ENCODE data around the gene PDLIM7. TPM values are rescaled to one million over a fixed set of nuclear protein-coding genes. Genes with fewer than 3 reads are reported as not detected.
"Not testable (repeated sequence)": the region's sequence is repeated elsewhere in the genome, so short reads cannot be mapped to it uniquely, and the experiment has no call there.

Gene PDLIM7
- total RNA-seq, 1 donor from 2014 or later: 89.8 TPM

DNA sequence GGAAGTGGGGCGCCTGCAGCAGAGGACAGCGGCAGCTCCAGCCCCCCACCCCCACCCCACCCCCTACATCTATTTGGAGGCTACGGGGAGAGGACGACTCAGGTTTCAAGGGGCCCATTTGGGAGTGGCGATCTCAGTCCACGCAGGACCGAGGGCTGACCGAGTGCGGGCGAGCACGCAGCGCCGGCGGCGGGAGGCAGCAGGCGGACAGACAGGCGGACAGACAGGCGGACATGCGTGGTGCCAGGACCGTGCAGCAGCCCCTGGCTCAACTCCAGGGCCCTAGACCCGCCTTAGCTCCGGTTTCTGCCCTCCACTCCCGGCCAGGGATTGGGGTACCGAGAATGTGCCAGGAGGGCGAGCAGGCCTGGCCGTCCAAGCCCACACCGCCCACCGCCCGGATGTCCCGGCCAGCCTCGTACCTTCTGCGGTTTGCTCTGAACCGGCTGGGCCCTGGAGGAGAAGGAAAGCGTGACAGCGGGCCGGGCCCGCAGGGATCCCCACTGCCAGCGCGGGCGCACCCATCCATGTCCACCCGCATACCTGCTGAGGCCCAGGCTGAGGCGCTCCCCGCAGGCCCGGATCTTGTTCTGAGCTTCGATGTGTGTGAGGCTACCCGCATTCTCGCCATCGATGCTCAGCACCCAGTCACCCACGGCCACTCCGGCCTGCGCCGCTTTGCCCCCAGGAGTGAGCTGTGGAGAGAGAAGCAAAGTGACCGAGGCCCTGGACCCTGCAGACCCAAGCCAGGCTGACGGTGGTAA, 5.2 kb downstream of the PDLIM7 start:
- DNase-seq (ENCODE audit: low read depth, low spot score): no peak

DNA sequence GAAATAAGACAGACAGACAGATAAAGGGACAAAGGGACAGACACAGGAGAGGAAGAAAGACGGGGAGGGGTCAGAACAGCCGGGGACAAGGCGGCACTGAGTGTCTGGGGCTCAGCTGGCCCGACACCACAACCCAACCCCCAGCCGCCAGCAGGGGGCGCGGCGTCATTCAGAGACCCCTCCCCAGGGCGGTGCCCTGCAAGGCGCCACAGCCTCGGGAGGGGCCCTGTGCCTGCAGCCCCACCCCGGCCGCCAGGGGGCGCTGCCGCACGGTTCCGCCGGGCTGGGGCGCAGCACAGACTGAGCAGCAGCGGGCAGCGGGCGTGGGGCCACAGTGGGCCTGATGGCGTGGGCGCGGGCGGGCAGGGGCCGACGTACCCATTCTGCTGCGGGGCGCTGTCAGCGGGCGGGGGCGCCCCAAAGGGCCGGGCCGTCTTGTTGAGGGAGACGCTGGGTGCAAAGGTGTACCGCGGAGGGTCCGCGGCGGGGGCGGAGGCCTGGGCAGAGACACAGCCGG, 5.9 kb downstream of the PDLIM7 start:
- DNase-seq (ENCODE audit: low read depth, low spot score): no peak

DNA sequence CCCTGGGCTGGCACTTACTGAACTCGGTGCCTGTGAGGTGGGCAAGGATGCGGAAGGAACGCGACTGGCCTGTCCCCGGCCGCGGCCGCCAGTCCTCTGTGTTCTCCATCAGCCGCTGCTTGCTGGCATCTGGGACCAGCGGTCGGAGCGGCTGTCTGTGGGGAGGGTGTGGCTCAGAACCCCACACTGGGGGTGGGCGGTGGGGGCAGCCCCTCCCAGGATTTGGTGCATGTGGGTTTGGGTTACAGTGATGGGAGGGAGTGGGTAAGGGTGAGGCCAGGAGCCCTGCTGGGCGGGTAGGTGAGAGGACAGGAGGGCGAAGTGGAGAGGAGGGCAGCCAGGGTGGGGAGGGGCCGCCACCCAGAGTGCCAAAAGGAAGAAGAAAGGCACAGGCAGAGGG, 6.4 kb downstream of the PDLIM7 start:
- no peak for DNase-seq (ENCODE audit: low read depth, low spot score)

DNA sequence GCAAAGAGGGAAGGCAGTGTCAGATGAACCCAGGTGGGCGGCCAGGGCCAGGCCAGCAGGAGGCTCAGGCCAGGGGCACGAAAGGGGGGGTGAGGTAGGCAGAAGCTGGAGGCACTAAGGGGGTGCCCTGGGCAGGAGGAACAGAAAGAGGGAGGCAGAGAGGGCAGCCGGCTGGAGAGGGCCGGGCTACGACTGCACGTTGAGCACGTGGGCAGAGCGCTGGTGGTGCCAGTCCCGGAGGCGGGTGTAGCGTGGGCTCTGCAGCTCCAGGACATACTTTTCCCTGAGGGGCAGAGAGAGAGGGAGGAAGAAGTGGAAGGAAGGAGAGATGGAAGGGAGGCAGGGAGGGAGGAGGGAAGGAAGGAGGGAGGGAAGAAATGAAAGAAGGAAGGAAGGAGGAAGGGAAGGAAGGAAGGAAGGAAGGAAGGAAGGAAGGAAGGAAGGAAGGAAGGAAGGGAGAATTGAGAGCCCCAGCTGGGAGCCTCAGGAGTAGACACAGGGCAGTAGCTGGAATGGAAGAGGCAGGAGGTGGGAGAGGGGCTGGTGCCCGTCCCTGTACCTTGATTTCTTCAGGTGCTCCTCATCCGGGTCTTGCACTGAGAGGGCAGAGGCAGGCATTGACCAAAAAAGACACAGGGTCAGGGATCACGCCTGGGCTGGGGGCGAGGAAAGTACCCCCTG, 7.0 kb downstream of the PDLIM7 start:
- DNase-seq (ENCODE audit: low read depth, low spot score): no peak

DNA sequence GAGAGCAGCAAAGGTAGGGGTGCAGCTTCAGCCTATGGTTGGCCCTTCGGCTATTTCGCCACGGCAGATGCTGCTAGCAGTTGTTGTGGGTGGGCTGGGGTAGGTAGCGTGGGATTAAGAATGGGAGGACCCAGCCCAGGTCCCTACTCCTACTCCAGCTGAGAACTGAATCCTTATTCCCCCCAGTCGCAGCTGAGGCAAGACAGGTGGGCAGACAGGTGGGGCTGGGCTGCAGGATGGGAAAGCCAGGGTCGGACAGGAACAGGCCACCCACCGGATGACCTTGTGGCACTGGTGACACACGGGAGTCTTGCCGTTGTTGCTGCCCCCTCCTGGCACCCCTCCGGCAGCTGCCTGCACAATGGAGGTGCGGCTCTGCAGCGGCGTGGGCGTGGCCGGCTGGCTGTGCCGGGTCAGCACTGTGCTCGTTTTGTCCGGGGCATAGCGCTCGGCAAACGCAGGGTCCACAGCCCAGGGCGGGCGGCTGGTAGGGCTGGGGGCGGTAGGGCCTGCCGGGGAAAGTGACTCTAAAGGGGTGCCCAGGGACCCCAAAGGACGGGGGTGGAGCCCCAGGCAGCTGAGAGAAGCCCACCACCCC, 8.2 kb downstream of the PDLIM7 start:
- no peak for DNase-seq (ENCODE audit: low read depth, low spot score)

DNA sequence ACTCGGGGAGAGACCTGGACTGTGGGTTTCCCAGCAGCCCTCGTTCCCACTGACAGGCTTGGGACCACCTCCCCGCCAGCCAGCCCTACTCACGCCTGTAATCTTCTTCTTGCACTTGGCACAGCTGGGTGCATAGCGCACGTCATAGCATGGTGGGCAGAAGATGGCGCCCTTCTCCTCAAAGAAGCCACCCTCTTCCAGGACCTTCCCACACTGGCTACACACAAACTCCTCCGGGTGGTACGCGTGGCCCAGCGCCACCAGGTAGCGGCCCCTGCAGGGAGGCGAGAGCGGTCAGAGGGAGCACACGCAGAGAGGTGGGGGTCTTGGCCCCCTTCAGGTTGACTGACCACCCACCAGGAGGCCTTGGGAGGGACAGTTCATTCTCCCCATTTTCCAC, 9.4 kb downstream of the PDLIM7 start:
- no peak for DNase-seq (ENCODE audit: low read depth, low spot score)

DNA sequence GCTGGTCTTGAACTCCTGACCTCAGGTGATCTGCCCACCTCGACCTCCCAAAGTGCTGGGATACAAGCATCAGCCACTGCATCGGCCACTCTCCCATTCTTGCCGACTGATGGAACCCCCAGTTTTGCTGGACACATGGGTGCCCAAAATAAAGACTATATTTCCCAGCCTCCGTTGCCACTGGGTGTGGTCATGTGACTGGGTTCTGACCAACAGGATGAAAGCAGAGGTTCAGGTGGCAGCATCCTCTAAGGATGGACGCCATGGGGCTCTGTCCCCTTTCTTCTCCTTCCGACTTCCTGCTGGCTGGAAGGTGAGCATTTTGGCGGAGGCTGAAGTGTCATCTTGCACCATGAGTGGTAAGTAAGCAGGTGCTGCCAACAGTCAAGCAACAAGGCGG, 10.3 kb downstream of the PDLIM7 start:
- DNase-seq (ENCODE audit: low read depth, low spot score): no peak

DNA sequence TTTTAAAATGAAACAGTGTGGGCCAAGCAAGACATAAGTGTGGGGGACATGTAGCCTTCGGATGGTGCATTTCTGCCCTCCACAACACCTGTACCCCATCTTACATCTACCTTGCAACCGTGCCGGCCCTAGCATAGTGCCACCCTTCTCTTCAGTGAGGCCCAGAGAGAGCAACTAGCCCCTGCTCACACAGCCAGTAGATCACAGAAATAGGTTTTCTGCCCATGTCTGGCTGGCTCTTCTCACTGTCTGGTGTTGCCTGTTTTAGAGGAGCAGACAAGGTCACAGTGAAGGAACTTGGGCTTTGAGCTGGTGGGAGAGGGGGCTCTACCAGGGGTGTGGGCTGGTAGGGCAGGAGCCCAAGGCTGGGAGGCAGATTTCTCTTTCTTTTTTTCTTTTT, 11.1 kb downstream of the PDLIM7 start:
- no peak for DNase-seq (ENCODE audit: low read depth, low spot score)

DNA sequence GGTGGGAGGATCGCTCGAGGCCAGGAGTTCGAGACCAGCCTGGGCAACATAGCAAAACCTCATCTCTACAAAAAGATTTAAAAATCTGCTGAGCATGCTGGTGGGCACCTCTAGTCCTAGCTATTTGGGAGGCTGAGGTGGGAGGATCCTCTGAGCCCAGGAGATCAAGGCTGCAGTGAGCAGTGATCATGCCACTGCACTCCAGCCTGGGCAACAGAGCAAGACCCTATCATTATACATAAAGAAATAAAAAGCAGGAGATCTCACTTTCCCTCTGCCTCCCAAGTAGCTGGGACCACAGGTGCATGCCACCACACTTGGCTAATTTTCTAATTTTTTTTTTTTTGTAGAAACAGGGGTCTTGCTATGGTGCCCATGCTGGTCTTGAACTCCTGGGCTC, 11.7 kb downstream of the PDLIM7 start:
- DNase-seq (ENCODE audit: low read depth, low spot score): not testable (repeated sequence)

DNA sequence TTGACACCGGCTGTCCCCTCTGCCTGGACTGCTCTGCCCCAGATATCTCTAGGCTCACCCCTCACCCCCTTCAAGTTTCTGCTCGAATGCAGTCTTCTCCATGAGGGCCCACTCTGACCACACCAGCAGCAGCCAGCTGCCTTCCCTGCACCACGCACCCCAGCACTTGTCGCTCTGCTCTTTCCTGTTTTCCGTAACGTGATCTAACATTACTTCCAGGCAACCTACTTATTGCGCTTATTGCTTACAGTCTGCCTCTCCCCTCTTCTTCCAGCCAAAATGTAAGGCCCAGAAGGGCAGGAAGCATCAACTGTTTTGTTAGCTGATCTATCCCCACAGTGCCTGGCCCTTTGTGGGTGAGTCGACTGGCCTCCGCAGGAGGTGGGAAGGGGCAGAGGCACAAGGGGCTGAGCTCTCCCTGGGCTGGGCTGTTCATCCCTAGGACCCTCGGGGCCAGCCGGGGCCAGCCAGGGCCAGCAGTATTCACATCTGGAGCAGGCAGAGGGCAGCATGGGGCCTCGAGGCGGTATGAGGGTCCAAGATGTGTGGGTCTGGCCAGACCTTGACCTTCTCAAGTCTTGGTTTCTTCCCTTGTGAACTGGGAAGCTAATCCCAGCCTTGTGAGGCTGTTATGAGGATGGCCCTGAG, 12.4 kb downstream of the PDLIM7 start:
- DNase-seq (ENCODE audit: low read depth, low spot score): no peak

DNA sequence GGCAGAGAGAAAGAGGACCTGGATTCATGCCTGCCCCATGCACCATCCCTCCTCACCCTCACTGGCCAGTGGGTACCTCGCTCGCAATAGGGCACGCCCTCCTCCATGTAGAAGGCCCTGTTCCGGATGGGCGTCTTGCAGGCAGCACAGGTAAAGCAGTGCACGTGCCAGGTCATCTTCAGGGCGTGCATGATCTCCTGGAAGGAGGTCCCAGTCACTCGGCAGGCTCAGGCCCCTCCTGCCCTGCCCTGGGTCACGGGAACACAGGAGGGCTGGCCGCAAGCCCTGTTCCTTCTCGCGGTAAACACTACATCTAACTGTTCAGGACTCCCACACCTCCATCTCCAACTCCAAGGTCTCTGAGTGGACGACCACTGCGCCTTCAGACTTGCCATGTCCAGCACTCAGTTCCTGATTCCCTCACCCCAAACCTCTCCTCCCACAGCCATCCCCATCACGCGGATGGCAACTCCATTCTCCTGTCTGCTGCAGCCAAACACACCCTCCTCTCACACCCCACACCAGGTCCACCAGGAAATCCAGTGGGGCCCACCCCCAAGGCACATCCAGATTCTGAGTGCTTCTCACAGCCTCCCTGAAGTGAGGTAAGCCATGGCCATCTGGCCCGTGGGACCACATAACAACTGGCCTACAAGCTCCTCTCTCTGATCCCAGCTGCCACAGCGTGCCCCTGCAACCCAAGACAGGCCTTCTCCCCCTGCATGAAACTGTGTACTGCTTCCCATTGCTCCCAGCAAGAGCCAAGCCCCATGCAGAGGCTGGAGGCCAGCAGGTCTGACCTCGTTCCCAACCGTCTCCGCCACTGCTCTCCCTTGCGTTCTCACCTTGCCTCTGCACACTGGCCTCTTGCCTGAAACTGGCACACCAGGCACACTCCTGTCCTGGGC, 13.2 kb downstream of the PDLIM7 start:
- no peak for DNase-seq (ENCODE audit: low read depth, low spot score)

DNA sequence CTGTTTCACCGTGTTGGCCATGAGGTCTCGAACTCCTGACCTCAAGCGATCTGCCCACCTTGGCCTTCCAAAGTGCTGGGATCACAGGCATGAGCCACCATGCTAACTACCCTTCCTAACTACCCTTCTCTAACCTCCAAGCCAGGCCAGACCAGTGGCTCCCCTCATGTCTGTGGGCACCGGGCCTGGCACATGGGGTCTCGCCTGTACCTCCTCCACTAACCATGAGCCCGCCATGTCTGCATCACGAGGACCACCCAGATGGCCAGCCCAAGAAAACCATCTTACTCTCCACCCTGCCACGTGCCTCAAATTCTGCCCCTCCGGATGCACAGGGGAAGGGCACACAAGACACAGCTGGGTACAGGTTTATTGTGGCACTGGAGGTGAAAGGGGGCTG, 14.4 kb downstream of the PDLIM7 start:
- no peak for DNase-seq (ENCODE audit: low read depth, low spot score)

DNA sequence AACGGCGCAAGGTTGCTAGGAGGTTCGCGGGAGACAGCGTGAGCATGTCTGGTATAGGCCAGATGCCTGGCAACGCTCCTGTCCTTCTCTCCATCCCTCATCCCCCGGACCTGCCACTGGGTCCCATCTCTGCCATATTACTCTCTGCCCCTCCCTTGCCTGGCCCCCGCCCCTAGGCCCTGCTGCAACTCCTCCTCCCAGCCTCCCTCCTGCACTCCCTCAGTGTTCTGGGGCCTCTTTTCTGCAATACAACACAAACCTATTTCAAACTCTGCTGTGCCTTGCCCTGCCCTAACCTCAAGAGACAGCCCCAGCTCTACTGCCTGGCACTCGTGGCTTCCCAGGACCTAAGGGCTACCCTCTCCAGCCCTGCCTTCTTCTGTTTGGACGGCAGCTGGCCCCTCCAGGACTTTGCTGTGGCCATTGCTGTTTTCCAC, 15.0 kb downstream of the PDLIM7 start:
- no peak for DNase-seq (ENCODE audit: low read depth, low spot score)

DNA sequence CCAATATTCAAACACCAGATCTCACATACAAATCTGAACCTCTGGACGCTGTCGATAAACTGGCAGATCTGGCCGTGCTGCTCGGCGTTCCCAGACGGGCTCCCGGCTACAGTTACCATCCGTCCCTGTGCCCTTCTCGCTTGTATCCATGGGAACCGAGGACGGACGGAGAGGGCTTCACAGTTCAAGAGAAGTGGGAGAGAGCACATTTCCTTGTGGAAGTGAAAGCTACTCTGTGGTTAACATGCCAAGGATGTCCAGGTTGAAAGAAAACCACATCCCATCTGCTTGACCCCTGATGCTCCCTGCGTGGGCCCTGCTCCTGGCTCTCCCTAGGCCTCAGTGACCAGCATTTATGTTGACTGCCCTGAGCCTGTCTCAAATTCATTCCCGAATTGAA, 17.6 kb downstream of the PDLIM7 start:
- no peak for DNase-seq (ENCODE audit: low read depth, low spot score)

DNA sequence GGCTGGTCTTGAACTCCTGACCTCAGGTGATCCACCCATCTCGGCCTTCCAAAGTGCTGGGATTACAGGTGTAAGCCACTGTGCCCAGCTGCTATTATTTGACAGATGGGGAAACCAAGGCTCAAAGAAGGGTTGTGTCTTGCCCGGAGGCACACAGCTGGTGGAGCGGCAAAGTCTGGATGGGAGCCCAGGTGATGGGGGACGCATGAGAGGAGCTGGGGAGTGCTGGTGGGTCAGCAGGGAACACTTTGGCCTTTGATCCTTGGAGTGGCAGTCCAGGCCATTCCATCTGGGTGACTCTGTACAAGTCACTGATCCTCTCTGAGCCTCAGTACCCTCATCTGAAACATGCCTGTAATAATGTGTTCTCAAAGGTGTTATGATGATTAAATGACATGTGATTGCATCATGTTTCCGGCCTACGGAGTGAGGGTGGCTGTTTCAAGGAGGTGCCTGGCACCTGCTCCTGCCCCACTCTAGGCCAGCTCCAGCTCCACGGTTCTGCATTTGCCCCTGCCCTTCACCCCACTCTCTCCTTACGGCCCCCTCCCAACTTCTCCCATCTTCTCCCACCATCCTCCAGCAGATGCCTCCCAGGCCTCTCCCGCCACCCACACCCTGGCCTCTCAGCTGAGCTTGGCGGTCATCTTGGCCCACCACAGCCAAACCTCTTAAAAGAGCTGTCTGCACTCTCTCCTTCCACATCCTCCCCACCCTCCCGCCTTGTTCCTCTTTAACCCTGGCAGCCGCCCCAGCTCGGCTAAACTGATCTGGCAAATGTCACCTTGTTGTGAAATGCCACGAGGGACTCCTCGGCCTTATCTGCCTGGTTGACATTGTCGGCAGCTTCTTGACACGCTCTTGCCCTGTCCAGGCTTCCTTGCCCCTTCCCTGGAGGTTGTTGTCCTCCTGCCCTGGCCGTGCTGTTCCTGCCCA, 18.4 kb downstream of the PDLIM7 start:
- DNase-seq (ENCODE audit: low read depth, low spot score): no peak

DNA sequence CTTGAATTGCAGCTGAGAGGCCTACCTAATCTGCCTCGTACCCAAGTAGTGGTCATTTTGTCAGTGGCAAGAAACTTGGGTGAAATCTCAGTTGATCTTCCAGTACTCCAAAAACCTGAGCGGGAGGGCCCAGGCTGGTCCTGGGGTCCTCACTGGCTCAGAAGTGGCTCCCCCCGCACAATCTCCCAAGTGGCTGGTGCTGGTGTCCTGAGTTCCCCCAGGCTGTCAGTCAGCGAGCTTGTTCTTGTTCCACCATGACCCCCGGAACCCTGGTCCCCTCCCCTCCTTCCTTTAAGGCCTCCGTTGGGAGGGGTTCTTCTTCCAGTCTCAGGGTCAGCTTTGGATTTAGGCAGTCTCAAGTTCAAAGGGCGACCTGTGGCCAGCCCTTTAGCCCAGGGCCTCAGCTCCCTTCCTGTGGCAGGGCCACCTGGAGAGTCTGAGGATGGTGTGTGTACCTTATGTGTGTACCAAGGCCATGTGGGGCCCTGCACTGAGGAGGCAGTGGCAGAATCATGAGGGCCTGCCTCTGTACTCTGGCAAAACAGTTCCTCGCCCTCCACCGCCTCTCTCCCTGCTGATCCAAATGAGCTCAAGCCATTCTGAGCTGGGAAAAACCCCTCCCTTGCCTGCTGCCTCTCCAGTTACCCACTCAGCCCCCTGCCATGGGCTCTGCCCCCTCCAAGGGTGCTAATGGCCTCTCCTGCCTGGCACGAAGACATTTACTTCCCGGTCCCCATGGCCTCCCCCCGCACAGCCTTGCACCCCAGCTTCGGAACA, 19.5 kb downstream of the PDLIM7 start:
- DNase-seq (ENCODE audit: low read depth, low spot score): no peak

DNA sequence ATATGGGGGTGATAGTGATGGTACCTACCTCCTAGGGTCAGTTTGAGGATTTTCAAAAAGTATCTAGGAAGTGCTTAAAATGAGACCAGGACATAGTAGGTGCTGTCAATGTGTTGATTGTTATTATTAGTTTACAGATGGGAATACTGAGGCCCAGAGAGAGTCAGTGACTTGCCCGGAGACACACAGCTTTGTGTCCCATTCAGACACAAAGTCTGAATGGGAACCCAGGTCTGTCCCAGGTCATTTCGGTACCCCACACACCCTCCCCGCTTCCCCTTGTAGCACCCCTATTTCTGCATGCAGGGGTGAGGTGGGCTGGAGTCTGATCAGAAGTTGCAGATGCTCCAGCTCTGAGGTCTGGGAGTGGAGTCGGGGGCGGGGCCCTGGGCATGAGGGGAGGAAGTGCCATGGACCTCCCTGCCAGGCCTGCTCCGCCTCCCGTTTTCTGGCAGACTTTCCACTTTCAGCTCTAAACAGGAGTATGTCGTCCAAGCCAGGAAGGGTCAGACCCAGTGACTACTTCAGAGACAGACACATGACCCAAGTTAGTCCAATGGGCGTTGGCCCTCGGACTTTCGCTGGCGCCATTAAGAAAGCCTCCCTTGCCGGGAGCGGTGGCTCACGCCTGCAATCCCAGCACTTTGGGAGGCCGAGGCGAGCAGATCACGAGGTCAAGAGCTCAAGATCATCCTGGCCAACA, 20.7 kb downstream of the PDLIM7 start:
- DNase-seq (ENCODE audit: low read depth, low spot score): peak; percentile 87

Measured in pulmonary artery endothelial cell (primary cell).